Measurements from ENCODE around the gene ABHD16A.

Gene ABHD16A

DNA sequence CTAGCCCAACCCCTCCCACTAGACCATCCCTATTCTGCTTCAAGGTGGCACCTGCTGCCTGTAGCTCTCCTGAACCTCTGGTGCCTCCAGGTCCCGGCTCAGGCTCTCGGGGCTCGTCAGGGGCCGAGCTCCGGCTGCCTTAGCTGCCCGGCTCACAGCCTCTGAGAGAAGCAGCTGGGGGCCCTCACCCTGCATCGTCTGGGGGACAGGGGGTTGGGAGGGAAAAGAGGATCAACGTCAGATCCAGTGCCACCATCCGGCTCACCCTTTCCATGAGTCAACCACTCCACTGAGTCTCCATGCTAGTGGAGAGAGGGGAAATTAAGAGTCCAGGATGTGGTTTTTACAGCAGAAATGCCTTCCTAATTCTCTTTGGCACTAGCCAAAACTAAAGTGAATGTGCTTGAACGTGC, 63.7 kb downstream of the ABHD16A start:
- Histone ChIP-seq H4K20me1 (ENCODE audit: insufficient read depth, low read length, poor library complexity, severe bottlenecking) (peaks cover 19% of the 10 kb centered on the region), H3K4me1 (ENCODE audit: insufficient read depth, low read length, poor library complexity, severe bottlenecking) (no peaks in the 10 kb centered on the region), H3K36me3 (ENCODE audit: insufficient read depth, low read length) (peaks cover 92% of the 10 kb centered on the region), H3K79me2 (ENCODE audit: insufficient read depth, low read length) (peaks cover 6% of the 10 kb centered on the region; the same call in 1 of the 2 replicates), H3F3A (ENCODE audit: low read depth) (peaks cover 19% of the 10 kb centered on the region; the same call in 1 of the 2 replicates), H3K9me3 (ENCODE audit: insufficient read depth, low read depth, low read length) (no peaks in the 10 kb centered on the region), H3K9me2 (replicated peaks; ENCODE audit: low read depth, low read length) (no peaks in the 10 kb centered on the region), H3K9ac (ENCODE audit: low read depth, low read length, poor library complexity, severe bottlenecking) (no peak overlapping the region), H3K4me3 (ENCODE audit: low read length, poor library complexity, severe bottlenecking) (no peak overlapping the region), H3K27me3 (ENCODE audit: insufficient read depth, low read length, poor library complexity, severe bottlenecking) (no peaks in the 10 kb centered on the region), H3K4me2 (ENCODE audit: low read depth, low read length, poor library complexity, severe bottlenecking) (no peak overlapping the region), H2AFZ (ENCODE audit: low read length) (no peak overlapping the region)
- no peak for TF ChIP-seq EZH2phosphoT487 (IDR thresholded peaks at IDR 0.05; ENCODE audit: borderline replicate concordance)
- TF ChIP-seq, protein P1, sequence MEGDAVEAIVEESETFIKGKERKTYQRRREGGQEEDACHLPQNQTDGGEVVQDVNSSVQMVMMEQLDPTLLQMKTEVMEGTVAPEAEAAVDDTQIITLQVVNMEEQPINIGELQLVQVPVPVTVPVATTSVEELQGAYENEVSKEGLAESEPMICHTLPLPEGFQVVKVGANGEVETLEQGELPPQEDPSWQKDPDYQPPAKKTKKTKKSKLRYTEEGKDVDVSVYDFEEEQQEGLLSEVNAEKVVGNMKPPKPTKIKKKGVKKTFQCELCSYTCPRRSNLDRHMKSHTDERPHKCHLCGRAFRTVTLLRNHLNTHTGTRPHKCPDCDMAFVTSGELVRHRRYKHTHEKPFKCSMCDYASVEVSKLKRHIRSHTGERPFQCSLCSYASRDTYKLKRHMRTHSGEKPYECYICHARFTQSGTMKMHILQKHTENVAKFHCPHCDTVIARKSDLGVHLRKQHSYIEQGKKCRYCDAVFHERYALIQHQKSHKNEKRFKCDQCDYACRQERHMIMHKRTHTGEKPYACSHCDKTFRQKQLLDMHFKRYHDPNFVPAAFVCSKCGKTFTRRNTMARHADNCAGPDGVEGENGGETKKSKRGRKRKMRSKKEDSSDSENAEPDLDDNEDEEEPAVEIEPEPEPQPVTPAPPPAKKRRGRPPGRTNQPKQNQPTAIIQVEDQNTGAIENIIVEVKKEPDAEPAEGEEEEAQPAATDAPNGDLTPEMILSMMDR (conservative IDR thresholded peaks at IDR 0.05; ENCODE audit: low read length), result no peak

- no peak overlapping the region for H3K4me2 ChIP-seq (ENCODE audit: low read depth, low read length, poor library complexity, severe bottlenecking)
- no peaks in the 10 kb centered on the region for H3K9me3 ChIP-seq (ENCODE audit: insufficient read depth, low read depth, low read length)
- peaks cover 92% of the 10 kb centered on the region for H3K36me3 ChIP-seq (ENCODE audit: insufficient read depth, low read length)
- TF ChIP-seq, protein P1 (conservative IDR thresholded peaks at IDR 0.05; ENCODE audit: low read length), result no peak
- no peak overlapping the region for H3K4me3 ChIP-seq (ENCODE audit: low read length, poor library complexity, severe bottlenecking)
- no peaks in the 10 kb centered on the region for H3K27me3 ChIP-seq (ENCODE audit: insufficient read depth, low read length, poor library complexity, severe bottlenecking)
- no peaks in the 10 kb centered on the region for H3K4me1 ChIP-seq (ENCODE audit: insufficient read depth, low read length, poor library complexity, severe bottlenecking)
- H3F3A ChIP-seq (ENCODE audit: low read depth), result peaks cover 19% of the 10 kb centered on the region; the same call in 1 of the 2 replicates
- H3K9me2 ChIP-seq (replicated peaks; ENCODE audit: low read depth, low read length), result no peaks in the 10 kb centered on the region
- H4K20me1 ChIP-seq (ENCODE audit: insufficient read depth, low read length, poor library complexity, severe bottlenecking), result peaks cover 22% of the 10 kb centered on the region
- H3K9ac ChIP-seq (ENCODE audit: low read depth, low read length, poor library complexity, severe bottlenecking), result no peak overlapping the region
- H3K79me2 ChIP-seq (ENCODE audit: insufficient read depth, low read length), result peaks cover 6% of the 10 kb centered on the region; the same call in 1 of the 2 replicates
- no peak overlapping the region for H2AFZ ChIP-seq (ENCODE audit: low read length)
These were observed 64.1 kb downstream of the ABHD16A start for GRCh38 chr6:31639043-31639442.
